ENCODE data around the gene BACE1-AS.
"Not testable (repeated sequence)": the region's sequence is repeated elsewhere in the genome, so short reads cannot be mapped to it uniquely, and the experiment has no call there.

BACE1-AS gene

GRCh38 chr11:117319214-117319840 is 28.2 kb downstream of the BACE1-AS start:
- DNase-seq (ENCODE audit: low read depth in 2 of 2) = no peak

DNA sequence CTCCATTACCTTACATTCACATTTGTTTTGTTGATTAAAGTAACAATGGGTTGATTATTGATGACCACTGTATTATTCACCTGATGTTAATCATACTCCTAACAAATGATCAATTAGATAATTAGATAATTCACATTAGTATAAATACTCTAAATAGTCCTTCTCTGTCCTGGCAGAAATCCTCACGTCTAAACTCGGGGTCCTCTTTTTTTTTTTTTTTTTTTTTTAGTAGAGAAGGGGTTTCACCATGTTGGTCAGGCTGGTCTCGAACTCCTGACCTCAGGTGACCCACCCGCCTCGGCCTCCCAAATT is 36.1 kb downstream of the BACE1-AS start:
- DNase-seq (ENCODE audit: low read depth in 2 of 2) = not testable (repeated sequence)

DNA sequence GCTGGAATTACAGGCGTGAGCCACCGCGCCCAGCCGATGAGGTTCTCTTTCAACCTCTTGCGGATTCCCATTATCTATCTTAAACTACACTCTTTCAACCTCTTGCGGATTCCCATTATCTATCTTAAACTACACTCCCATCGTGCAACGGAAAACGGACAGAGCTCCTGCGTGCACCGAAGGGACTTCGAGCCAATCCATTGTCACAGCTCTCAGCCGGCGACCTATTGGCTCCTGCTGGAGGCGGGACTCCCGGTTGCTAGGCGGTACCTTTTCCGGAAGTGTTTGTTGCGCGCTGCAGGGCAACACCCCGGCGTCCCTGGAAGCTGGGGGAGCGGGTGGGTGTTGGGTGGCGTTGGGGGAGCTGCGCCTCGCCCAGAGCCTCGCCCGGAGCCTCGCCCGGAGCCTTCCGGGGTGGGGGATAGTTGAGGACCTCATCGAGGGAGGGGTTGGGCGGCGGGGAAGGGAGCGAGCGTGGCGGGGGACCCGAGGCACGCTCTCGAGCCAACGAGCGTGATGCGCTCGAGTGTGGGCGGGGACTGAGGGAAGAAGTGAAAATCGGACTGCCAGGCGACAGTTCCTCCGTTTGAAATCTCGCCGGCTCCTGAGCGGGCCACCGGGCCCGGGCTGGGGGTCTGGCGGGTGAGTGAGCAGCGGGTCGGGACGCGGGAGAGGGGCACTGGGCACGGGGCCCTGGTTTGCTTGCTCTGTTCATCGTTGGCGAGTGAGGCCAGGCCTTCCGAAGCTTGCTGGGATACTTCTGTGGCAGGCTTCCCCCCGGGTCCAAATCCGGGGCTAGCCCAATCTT is 36.6 kb downstream of the BACE1-AS start, which contains the start of gene CEP164:
CEP164 (plus strand) TSS at position 288 of the 808 bp plus-strand sequence. CDS start 10,733 bp downstream, outside the sequence.
- peak; percentile 89 to 93 for DNase-seq (ENCODE audit: low read depth in 2 of 2)

- peak in 1 of 2 donors; percentile 2 for DNase-seq (ENCODE audit: low read depth in 2 of 2)
These were observed 37.3 kb downstream of the BACE1-AS start for GRCh38 chr11:117328375-117329010.

- no peak for DNase-seq (ENCODE audit: low read depth in 2 of 2)
These were observed 41.7 kb downstream of the BACE1-AS start for GRCh38 chr11:117332843-117333242.

DNA sequence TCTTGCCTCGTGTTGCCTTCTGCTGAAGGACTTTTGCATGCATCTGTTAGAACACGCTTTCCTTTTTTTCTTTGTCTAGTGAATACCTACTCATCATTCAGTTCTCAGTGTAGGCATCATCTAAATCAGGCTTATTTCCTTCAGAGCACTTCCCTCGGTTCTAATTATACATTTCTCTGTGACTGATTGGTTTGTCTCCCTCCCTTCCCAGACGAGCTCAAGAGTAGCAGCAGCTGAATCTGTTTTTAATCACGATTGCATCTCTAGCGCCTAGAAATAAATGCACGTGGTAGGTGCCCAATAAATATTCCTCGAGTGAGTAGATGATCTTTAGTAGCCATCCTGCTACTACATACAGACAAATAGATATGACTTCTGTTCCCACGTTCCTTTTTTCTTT is 42.8 kb downstream of the BACE1-AS start:
- DNase-seq (ENCODE audit: low read depth in 2 of 2) = no peak

GRCh38 chr11:117334896-117335295 is 43.8 kb downstream of the BACE1-AS start:
- DNase-seq (ENCODE audit: low read depth in 2 of 2) = no peak

DNA sequence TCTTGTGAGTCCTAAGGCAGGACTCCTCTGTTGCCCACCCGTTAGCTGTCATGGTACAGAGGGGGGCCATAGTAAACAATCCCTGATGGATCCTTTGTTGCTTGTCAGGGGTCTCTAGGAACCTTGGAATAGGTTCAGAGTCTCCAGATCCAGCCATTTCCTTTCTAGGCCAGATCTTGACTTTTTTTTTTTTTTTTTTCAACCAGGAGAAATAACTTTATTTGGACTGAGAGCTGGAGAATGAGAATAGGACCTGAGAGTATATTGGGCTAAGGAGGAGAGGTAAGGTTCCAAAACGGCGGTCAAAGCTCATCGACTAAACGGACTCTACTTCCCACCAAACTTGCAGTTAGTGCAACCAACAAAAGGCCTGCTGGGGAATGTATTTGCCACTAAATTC is 44.3 kb downstream of the BACE1-AS start:
- DNase-seq (ENCODE audit: low read depth in 2 of 2) = no peak

GRCh38 chr11:117337076-117337475 is 45.9 kb downstream of the BACE1-AS start:
- DNase-seq (ENCODE audit: low read depth in 2 of 2) = no peak
